Limb (tissue), 2 donors: ENCODE data around the gene CSNK2A1.
"Not testable (repeated sequence)": the region's sequence is repeated elsewhere in the genome, so short reads cannot be mapped to it uniquely, and the experiment has no call there.

Experiments
- DNase-seq, 2 donors: peaks; one replicate each; pipeline ENCODE4 v3.0.0-alpha.2; 2016; ENCODE audit errors: extremely low spot score in 2 of 2

CSNK2A1 gene

GRCh38 chr20:543369-544152, at the start of gene CSNK2A1:
CSNK2A1 (minus strand) TSS chr20:543790; CDS start chr20:508551, 35,239 bp downstream.
- DNase-seq, result peak; percentile 98 to 99

GRCh38 chr20:592506-592905, 48.9 kb upstream of the CSNK2A1 start:
- DNase-seq, result no peak

- DNase-seq, result no peak
Measured at GRCh38 chr20:591941-592340, 48.4 kb upstream of the CSNK2A1 start.

- no peak for DNase-seq
Measured at GRCh38 chr20:588932-589672, 45.5 kb upstream of the CSNK2A1 start.

GRCh38 chr20:588476-588875, 44.9 kb upstream of the CSNK2A1 start:
- no peak for DNase-seq

- DNase-seq, result no peak
Measured at GRCh38 chr20:584971-585301, 41.3 kb upstream of the CSNK2A1 start.

GRCh38 chr20:584161-584970, 40.8 kb upstream of the CSNK2A1 start:
- DNase-seq, result no peak

GRCh38 chr20:582204-582603, 38.6 kb upstream of the CSNK2A1 start:
- DNase-seq, result no peak

GRCh38 chr20:578940-579690, 35.5 kb upstream of the CSNK2A1 start:
- not testable (repeated sequence) for DNase-seq

GRCh38 chr20:577167-577791, 33.7 kb upstream of the CSNK2A1 start:
- DNase-seq, result no peak

GRCh38 chr20:576156-576555, 32.6 kb upstream of the CSNK2A1 start:
- no peak for DNase-seq

GRCh38 chr20:575230-575629, 31.6 kb upstream of the CSNK2A1 start:
- DNase-seq, result no peak

- DNase-seq, result no peak
Measured at GRCh38 chr20:574297-574942, 30.8 kb upstream of the CSNK2A1 start.

- no peak for DNase-seq
Measured at GRCh38 chr20:573414-574296, 30.1 kb upstream of the CSNK2A1 start.

GRCh38 chr20:572727-573126, 29.1 kb upstream of the CSNK2A1 start:
- DNase-seq, result no peak

GRCh38 chr20:571754-572441, 28.3 kb upstream of the CSNK2A1 start:
- DNase-seq, result peak; percentile 76 to 81

- no peak for DNase-seq
Measured at GRCh38 chr20:568673-569415, 25.3 kb upstream of the CSNK2A1 start.

- DNase-seq, result no peak
Measured at GRCh38 chr20:568097-568652, 24.6 kb upstream of the CSNK2A1 start.
